Breast epithelium (tissue), 3 donors: ENCODE measurements around the gene RALGPS2.

ENCODE experiments used
- CTCF ChIP-seq, 3 donors: fragments of 450-650 bp; IDR thresholded peaks; one replicate each; pipeline ENCODE4 v1.5.1; 2016 to 2017; ENCODE audit warnings: antibody characterized with exemption in 3 of 3, mild to moderate bottlenecking in 3 of 3, moderate library complexity in 3 of 3
- POLR2A ChIP-seq: fragments of 450-650 bp; IDR thresholded peaks from one replicate; pipeline ENCODE4 v1.6.1; 2016; ENCODE audit warnings: antibody characterized with exemption, mild to moderate bottlenecking, moderate library complexity
- POLR2AphosphoS5 ChIP-seq, 3 donors: sonication (generic); formaldehyde crosslinking; IDR thresholded peaks; one replicate each; pipeline ENCODE4 v1.6.1; 2017; ENCODE audit warnings: antibody characterized with exemption in 3 of 3

GRCh38 chr1:178724728-178725465 is at the start of gene RALGPS2:
- TF ChIP-seq POLR2A: no peak
- peak in 1 of 3 donors; percentile 50 for TF ChIP-seq POLR2AphosphoS5 (IDR thresholded peaks at IDR 0.05)
- TF ChIP-seq CTCF (IDR thresholded peaks at IDR 0.05): no peak
